ENCODE results near the gene CEP112. TPM values are rescaled to one million over a fixed set of nuclear protein-coding genes. Genes with fewer than 3 reads are reported as not detected.

Gene CEP112
- total RNA-seq, 1 donor from 2014 or later, result 131 TPM

- no peak for DNase-seq (ENCODE audit: low spot score)
Measured at GRCh38 chr17:65994114-65994513, 197.8 kb downstream of the CEP112 start.

GRCh38 chr17:65990593-65990992, 201.3 kb downstream of the CEP112 start:
- DNase-seq (ENCODE audit: low spot score), result no peak

- DNase-seq (ENCODE audit: low spot score), result no peak
Measured at GRCh38 chr17:65988451-65988850, 203.5 kb downstream of the CEP112 start.

DNA sequence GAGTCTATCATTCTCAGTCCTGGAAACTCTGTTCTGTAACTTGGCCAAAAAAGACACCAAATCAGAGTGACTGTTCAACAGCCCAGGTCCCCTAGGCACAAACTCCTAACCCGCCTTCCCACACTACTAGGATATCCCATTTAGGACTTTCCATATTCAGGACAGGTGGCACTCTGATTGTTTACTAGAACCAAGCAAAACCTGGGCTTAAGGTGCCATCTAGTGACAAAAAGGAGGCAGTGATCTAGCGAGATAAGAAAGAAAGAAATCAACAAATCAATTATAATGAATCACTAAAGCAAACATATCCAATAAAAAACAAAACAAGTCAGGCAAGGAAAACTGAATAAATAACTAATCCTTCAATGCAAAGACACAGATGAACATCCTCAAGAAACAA, 203.9 kb downstream of the CEP112 start:
- no peak for DNase-seq (ENCODE audit: low spot score)

GRCh38 chr17:65985571-65985970, 206.4 kb downstream of the CEP112 start:
- no peak for DNase-seq (ENCODE audit: low spot score)

DNA sequence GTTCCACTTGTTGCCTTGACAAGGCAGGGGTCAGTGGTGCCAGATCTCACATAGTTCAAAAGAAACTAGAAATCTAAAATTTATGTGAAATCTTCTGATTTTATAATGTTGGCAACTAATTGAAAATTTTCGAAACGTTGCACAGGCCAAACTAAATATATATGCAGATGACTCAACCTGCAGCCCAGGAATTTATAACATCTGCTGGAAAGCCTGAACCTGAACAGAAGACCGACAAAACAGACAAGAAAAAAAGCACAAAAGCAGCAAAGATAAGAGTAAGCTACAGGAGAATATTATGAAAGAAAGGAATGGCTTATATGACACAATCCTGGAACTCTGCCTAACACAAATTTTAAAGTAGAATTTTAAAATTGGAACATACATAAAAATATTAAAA, 207.6 kb downstream of the CEP112 start:
- peak; percentile 8 for DNase-seq (ENCODE audit: low spot score)

DNA sequence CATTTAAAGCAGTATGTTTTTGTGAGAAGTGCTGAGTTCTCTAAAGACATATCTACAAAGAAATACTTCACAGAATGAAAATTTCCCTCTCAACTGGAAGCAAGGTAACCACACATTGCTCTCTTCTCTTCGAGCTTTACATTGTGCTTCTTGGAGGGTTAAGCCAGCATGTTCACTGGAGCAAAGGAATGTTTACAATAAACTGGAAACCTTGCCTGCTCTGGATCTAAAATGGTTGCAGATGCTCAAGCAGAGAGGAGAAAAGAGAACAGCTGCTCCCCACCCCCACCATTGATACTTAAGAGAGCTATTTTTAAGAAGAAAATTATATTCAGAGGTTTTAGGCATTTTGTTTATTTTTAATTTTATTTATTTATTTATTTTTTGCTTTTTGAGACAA, 213.1 kb downstream of the CEP112 start:
- DNase-seq (ENCODE audit: low spot score), result no peak

GRCh38 chr17:65977041-65977440, 214.9 kb downstream of the CEP112 start:
- no peak for DNase-seq (ENCODE audit: low spot score)

- DNase-seq (ENCODE audit: low spot score), result no peak
Measured at GRCh38 chr17:65975878-65976277, 216.1 kb downstream of the CEP112 start.

GRCh38 chr17:65973237-65973636, 218.7 kb downstream of the CEP112 start:
- DNase-seq (ENCODE audit: low spot score), result no peak

GRCh38 chr17:65967372-65967771, 224.6 kb downstream of the CEP112 start:
- no peak for DNase-seq (ENCODE audit: low spot score)

- DNase-seq (ENCODE audit: low spot score), result peak; percentile 75
Measured at GRCh38 chr17:65966072-65966695, 225.7 kb downstream of the CEP112 start.

DNA sequence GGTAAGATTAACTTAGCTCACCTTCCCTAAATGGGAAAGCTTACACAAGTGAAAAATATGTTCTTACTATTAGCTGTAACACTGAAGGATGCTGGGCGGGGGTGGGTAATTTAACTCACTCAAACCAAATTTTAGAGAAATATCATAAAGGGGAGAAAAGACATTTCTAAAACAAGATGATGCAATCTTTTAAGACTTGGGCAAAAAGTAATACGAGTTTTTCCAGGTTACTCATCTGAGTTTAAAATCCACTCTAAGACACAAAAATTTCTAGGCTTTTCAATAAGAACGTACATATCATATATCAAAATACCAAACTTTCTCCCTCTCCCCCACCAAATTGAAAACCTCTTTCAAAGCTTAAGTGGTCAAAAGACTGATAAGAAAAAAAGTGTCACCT, 228.8 kb downstream of the CEP112 start:
- DNase-seq (ENCODE audit: low spot score), result no peak

GRCh38 chr17:65959630-65960029, 232.3 kb downstream of the CEP112 start:
- DNase-seq (ENCODE audit: low spot score), result no peak

GRCh38 chr17:65956814-65957213, 235.1 kb downstream of the CEP112 start:
- no peak for DNase-seq (ENCODE audit: low spot score)

- no peak for DNase-seq (ENCODE audit: low spot score)
Measured at GRCh38 chr17:65954148-65954449, 237.8 kb downstream of the CEP112 start.

GRCh38 chr17:65953316-65954147, 238.4 kb downstream of the CEP112 start:
- DNase-seq (ENCODE audit: low spot score), result no peak

DNA sequence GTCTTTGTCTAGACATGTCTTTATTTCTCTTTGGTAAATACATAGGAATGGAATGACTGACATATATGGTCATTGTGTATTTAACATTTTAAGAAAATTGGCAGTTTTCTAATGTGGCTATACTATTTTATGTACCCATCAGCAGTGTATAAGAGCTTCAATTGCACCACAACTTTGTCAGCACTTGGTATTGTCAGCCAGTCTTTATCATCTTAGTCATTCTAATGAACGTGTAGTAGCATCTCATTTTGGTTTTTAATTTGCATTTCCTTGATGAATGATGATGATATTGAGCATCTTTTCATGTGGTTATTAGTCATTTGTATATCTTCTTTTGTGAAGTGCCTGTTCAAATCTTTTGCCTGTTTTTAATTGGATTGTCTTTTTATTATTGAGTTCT, 239.3 kb downstream of the CEP112 start:
- DNase-seq (ENCODE audit: low spot score), result no peak

DNA sequence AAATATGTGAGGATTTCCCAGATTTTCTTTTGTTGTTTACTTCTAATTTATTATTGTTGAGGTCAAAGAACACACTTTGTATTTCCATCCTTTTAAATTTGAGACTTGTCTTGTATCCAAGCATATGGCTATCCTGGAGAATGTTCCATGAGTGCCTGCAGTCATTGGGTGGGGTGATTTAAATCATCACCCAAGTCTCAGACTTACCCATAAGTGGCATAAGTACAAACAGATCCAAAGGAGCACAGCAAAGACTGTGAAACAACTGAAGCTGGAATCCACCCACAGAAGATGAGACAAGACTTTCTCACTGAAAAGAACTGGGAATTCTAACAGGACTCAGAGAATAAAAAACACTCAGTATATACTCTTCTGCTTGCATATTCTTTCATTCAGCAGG, 239.9 kb downstream of the CEP112 start:
- DNase-seq (ENCODE audit: low spot score), result no peak

DNA sequence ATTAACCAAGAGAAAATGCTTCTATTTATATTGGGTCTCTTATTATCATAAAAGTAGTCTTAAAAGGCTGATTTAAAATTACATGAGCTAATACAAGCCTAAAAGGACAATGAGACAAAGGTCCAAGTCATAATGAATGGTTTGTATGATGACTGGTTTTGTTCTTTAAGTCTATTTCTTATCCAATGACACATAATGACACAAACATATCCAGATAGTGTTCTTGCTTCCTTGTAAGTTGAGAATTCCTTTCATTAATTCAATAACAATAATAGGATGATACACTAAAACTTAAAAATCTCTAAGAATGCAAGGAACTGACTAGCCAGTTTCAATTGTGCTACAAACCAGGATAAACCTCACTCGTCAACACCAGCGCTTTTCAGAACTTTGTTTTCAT, 244.1 kb downstream of the CEP112 start:
- no peak for DNase-seq (ENCODE audit: low spot score)

DNA sequence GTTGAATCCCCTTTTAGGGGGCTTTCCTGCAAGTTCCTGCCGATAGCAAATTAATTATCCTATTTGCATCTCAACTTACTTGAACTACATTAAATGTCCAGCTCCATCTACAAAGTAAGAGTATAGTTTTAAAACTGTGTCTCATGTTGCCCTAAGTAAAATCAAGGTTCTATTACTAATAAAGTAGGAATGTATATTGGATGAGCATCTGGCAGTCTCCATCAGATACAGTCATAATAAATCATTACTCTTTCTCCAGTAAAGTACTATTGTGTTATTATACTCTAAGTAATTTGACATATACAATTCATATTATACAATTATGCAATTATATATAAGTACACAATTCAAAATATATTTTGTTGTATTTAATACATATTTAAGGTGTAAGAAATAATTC, 249.3 kb downstream of the CEP112 start:
- DNase-seq (ENCODE audit: low spot score), result no peak

- no peak for DNase-seq (ENCODE audit: low spot score)
Measured at GRCh38 chr17:65941356-65941899, 250.5 kb downstream of the CEP112 start.

DNA sequence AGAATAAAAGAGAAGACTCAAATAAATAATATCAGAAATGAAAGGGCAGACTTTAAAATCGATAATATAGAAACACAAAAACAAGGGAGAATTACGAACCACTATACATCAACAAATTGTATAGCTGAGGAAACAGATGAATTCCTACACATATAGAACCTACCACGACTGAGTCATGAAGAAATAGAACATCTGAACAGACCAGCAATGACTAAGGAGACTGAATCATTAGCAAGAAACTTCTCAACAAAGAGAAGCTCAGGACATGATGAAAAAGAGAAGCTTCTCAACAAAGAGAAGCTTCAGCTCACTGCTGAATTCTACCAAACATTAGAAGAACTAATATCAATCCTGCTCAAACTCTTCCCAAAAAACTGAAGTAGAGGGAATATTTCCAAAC, 255.9 kb downstream of the CEP112 start:
- DNase-seq (ENCODE audit: low spot score), result no peak
